DMS 273 (cell line): ENCODE measurements around the gene ICE2.
"Not testable (repeated sequence)": the region's sequence is repeated elsewhere in the genome, so short reads cannot be mapped to it uniquely, and the experiment has no call there.

ENCODE experiments used
- DNase-seq: peaks from one replicate; lab custom pipeline; 2025; ENCODE audit not compliant: unreplicated experiment; lab: John Stamatoyannopoulos, UW

The ICE2 gene

GRCh38 chr15:60448668-60449360 lies 30.1 kb downstream of the ICE2 start:
- no peak for DNase-seq

- peak; percentile 9 for DNase-seq
Measured at GRCh38 chr15:60444289-60444912, 34.5 kb downstream of the ICE2 start.

GRCh38 chr15:60442763-60443162 lies 36.2 kb downstream of the ICE2 start:
- DNase-seq: no peak

GRCh38 chr15:60442031-60442650 lies 36.8 kb downstream of the ICE2 start:
- DNase-seq: no peak

GRCh38 chr15:60441331-60441730 lies 37.6 kb downstream of the ICE2 start:
- DNase-seq: no peak

- DNase-seq: no peak
Measured at GRCh38 chr15:60438646-60439045, 40.3 kb downstream of the ICE2 start.

GRCh38 chr15:60428935-60429334 lies 50.0 kb downstream of the ICE2 start:
- no peak for DNase-seq

GRCh38 chr15:60426870-60427508 lies 52.0 kb downstream of the ICE2 start:
- no peak for DNase-seq

- no peak for DNase-seq
Measured at GRCh38 chr15:60425461-60425860, 53.5 kb downstream of the ICE2 start.

GRCh38 chr15:60424006-60424405 lies 54.9 kb downstream of the ICE2 start:
- DNase-seq: no peak

- DNase-seq: peak; percentile 60
Measured at GRCh38 chr15:60423537-60423936, 55.4 kb downstream of the ICE2 start.

- no peak for DNase-seq
Measured at GRCh38 chr15:60421544-60421943, 57.4 kb downstream of the ICE2 start.

- DNase-seq: no peak
Measured at GRCh38 chr15:60420203-60420716, 58.7 kb downstream of the ICE2 start.

GRCh38 chr15:60419753-60420152 lies 59.2 kb downstream of the ICE2 start:
- peak; percentile 16 for DNase-seq

GRCh38 chr15:60418096-60418495 lies 60.8 kb downstream of the ICE2 start:
- DNase-seq: no peak

GRCh38 chr15:60417112-60417511 lies 61.8 kb downstream of the ICE2 start:
- DNase-seq: no peak

GRCh38 chr15:60416484-60416883 lies 62.5 kb downstream of the ICE2 start:
- peak; percentile 3 for DNase-seq

- DNase-seq: peak; percentile 56
Measured at GRCh38 chr15:60414016-60414682, 64.8 kb downstream of the ICE2 start.

- DNase-seq: peak; percentile 34
Measured at GRCh38 chr15:60413231-60413824, 65.6 kb downstream of the ICE2 start.

- DNase-seq: not testable (repeated sequence)
Measured at GRCh38 chr15:60412807-60413206, 66.1 kb downstream of the ICE2 start.
